ENCODE measurements around the gene RBFOX1. TPM values are rescaled to one million over a fixed set of nuclear protein-coding genes. Genes with fewer than 3 reads are reported as not detected.

The RBFOX1 gene
- total RNA-seq, 1 donor from 2014 or later: not detected

DNA sequence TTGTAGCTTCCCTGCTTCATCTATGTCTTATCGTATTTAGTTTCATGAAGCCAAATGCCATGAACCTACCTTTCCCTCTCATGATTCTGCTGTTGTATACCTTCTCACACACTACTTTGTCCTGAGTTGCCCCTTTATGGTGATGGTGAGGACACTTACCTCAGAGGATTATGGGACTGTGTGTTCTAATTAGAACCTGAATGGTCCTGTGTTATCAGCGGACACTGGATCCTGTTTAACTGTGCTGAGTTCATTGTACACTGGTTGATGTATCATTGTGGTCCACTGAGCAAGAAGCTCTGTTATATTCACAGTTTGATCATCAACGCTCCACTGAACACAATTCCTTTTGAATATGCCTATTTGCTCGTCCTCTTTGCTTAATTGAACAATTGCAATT lies 343.0 kb downstream of the RBFOX1 start:
- DNase-seq (ENCODE audit: low read depth): no peak
- Histone ChIP-seq H3K4me3 (ENCODE audit: low read depth, low read length) (no peak overlapping the region), H3K27me3 (ENCODE audit: control insufficient read depth, insufficient read depth, low read length) (no peaks in the 10 kb centered on the region), H3K36me3 (ENCODE audit: control insufficient read depth, insufficient read depth, low read length) (no peaks in the 10 kb centered on the region)
- TF ChIP-seq, protein P1, sequence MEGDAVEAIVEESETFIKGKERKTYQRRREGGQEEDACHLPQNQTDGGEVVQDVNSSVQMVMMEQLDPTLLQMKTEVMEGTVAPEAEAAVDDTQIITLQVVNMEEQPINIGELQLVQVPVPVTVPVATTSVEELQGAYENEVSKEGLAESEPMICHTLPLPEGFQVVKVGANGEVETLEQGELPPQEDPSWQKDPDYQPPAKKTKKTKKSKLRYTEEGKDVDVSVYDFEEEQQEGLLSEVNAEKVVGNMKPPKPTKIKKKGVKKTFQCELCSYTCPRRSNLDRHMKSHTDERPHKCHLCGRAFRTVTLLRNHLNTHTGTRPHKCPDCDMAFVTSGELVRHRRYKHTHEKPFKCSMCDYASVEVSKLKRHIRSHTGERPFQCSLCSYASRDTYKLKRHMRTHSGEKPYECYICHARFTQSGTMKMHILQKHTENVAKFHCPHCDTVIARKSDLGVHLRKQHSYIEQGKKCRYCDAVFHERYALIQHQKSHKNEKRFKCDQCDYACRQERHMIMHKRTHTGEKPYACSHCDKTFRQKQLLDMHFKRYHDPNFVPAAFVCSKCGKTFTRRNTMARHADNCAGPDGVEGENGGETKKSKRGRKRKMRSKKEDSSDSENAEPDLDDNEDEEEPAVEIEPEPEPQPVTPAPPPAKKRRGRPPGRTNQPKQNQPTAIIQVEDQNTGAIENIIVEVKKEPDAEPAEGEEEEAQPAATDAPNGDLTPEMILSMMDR (IDR thresholded peaks at IDR 0.05; ENCODE audit: insufficient read depth, low read length, poor library complexity, severe bottlenecking): no peak

DNA sequence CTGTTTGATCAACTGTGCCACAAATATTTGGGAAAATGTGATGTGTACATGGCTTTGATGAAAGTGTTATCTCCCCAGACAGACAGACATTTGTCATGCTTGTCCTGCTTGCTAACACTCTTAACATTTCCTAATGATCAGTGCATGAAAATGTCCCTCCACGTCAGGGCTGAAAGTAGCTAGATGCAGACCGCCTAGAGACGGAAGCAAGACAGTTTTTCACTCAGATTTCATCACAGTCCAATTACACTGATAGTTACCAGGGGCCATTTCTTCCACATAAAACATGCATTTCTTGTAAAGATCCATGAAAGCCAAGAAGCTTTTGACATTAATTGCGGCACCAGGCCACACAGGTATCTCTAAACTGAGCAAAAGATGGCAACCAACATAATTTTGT lies 347.7 kb downstream of the RBFOX1 start:
- no peaks in the 10 kb centered on the region for H3K27me3 ChIP-seq (ENCODE audit: control insufficient read depth, insufficient read depth, low read length)
- H3K36me3 ChIP-seq (ENCODE audit: control insufficient read depth, insufficient read depth, low read length): no peaks in the 10 kb centered on the region
- no peak for DNase-seq (ENCODE audit: low read depth)
- H3K4me3 ChIP-seq (ENCODE audit: low read depth, low read length): no peak overlapping the region
- TF ChIP-seq, protein P1 (IDR thresholded peaks at IDR 0.05; ENCODE audit: insufficient read depth, low read length, poor library complexity, severe bottlenecking): no peak

DNA sequence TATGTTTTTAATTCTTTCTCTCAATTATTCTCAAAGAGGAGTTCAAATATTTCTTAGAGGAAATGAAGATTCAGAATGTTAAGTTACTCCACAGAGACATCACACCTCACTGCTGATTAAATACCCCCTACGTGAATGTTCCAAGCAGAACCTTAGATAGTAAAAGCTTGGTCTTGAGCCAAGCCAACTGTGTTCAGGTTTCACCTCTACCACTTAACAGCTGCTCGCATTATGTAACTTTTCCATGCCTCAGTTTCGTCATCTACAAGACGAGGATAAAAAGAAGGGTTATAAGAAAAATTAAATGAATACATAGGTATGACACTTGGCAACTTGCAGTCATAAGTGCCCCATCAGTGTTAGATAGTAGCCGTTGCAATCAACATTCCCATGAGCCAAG lies 356.2 kb downstream of the RBFOX1 start:
- no peaks in the 10 kb centered on the region for H3K27me3 ChIP-seq (ENCODE audit: control insufficient read depth, insufficient read depth, low read length)

DNA sequence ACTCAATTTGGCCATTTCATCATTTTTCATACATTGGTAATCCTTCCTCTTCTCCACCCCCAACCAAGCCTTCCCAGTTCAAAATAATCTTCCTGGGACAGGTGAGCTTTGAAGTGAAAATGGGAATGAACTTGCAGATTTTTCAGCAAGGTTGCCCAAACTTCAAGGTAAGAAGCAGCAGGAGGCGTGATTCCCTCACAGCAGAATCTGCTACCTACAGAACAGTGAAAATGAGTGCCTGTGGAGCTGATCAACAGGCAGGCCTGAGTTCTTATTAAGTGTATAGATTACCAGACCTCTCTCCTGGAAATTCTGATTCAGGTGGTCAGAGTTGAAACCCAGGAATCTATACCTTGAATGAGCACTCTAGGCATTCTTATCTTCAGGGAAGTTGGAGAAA lies 356.6 kb downstream of the RBFOX1 start:
- Histone ChIP-seq H3K36me3 (ENCODE audit: control insufficient read depth, insufficient read depth, low read length) (no peaks in the 10 kb centered on the region), H3K4me3 (ENCODE audit: low read depth, low read length) (no peak overlapping the region), H3K27me3 (ENCODE audit: control insufficient read depth, insufficient read depth, low read length) (no peaks in the 10 kb centered on the region)
- no peak for DNase-seq (ENCODE audit: low read depth)
- TF ChIP-seq, protein P1 (IDR thresholded peaks at IDR 0.05; ENCODE audit: insufficient read depth, low read length, poor library complexity, severe bottlenecking): no peak

More for the DNA sequence above, 356.2 kb downstream of the RBFOX1 start:
- Histone ChIP-seq H3K36me3 (ENCODE audit: control insufficient read depth, insufficient read depth, low read length) (no peaks in the 10 kb centered on the region), H3K4me3 (ENCODE audit: low read depth, low read length) (no peak overlapping the region)
- no peak for DNase-seq (ENCODE audit: low read depth)
- TF ChIP-seq, protein P1 (IDR thresholded peaks at IDR 0.05; ENCODE audit: insufficient read depth, low read length, poor library complexity, severe bottlenecking): no peak

DNA sequence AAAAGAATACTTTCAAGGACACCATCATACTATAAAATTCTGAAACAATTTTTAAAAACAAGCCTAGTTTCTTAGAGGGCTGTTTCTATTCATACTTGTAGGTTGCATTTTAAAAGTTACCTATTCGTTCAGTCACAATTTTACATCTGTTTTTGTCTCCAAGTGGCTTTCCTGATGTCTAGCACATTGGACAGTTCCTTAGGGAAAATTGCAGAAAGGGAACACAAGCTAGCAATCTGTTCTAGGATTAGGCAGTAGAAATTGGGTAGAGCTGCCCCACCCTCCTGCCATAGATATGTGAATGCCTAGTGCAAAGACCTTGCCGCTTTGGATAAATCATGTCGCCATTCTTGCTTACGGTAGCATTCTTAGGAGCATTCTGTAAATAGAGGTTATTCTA lies 358.9 kb downstream of the RBFOX1 start:
- H3K4me3 ChIP-seq (ENCODE audit: low read depth, low read length): no peak overlapping the region
- H3K36me3 ChIP-seq (ENCODE audit: control insufficient read depth, insufficient read depth, low read length): no peaks in the 10 kb centered on the region
- TF ChIP-seq, protein P1 (IDR thresholded peaks at IDR 0.05; ENCODE audit: insufficient read depth, low read length, poor library complexity, severe bottlenecking): no peak
- no peaks in the 10 kb centered on the region for H3K27me3 ChIP-seq (ENCODE audit: control insufficient read depth, insufficient read depth, low read length)
- no peak for DNase-seq (ENCODE audit: low read depth)

DNA sequence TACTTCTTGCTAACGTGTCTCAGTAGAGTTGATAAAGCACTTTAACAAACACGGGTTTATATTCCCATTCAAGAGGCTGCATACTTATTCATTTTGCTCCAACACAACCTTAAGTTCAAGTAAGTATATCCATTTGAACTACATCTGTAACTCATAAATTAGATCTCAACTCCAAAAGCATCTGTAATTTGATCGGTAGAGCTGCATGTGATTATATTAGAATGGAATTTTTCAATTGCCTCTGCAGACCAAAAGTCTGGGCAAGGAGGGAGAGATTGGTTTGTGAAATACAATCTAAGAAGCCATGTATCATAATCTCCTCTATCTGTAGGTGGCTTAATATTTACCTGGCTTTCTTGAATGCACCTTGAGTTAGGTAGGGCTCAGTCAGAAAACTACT lies 371.0 kb downstream of the RBFOX1 start:
- DNase-seq (ENCODE audit: low read depth): no peak
- TF ChIP-seq, protein P1 (IDR thresholded peaks at IDR 0.05; ENCODE audit: insufficient read depth, low read length, poor library complexity, severe bottlenecking): no peak

More for the DNA sequence above, 371.0 kb downstream of the RBFOX1 start:
- Histone ChIP-seq H3K27me3 (ENCODE audit: control insufficient read depth, insufficient read depth, low read length) (no peaks in the 10 kb centered on the region), H3K36me3 (ENCODE audit: control insufficient read depth, insufficient read depth, low read length) (no peaks in the 10 kb centered on the region), H3K4me3 (ENCODE audit: low read depth, low read length) (no peak overlapping the region)
